GM23338 (cell line): ENCODE results near the gene ADGRL3. TPM values are rescaled to one million over a fixed set of nuclear protein-coding genes. Genes with fewer than 3 reads are reported as not detected.

ENCODE experiments used
- ATAC-seq: fragments of 200-7000 bp; cut with Tn5 transposase; 3 replicates; pipeline ENCODE4 v1.9.1; 2020
- DNase-seq: peaks from one replicate; pipeline ENCODE4 v3.0.0-alpha.2; 2015; ENCODE audit warnings: low spot score
- H2AFZ ChIP-seq: fragments of 200-600 bp; sonication (generic); 2 replicates; pipeline ENCODE4 v1.8.0; 2016; ENCODE audit warnings: antibody characterized with exemption, mild to moderate bottlenecking, moderate library complexity
- H3F3A ChIP-seq: fragments of 200-600 bp; sonication (generic); replicated peaks from 2 replicates; pipeline ENCODE4 v1.8.0; 2017; ENCODE audit warnings: antibody characterized with exemption, mixed run types, low read depth
- H3K27ac ChIP-seq: fragments of 200-600 bp; sonication (generic); 2 replicates; pipeline ENCODE4 v1.6.1; 2016; ENCODE audit warnings: low read depth
- H3K27me3 ChIP-seq: fragments of 200-600 bp; sonication (generic); 2 replicates; pipeline ENCODE4 v1.8.0; 2016; ENCODE audit warnings: mild to moderate bottlenecking, mixed run types, moderate library complexity; ENCODE audit not compliant: insufficient read depth
- H3K36me3 ChIP-seq: fragments of 200-600 bp; sonication (generic); 2 replicates; pipeline ENCODE4 v1.8.0; 2016; ENCODE audit warnings: mild to moderate bottlenecking; ENCODE audit not compliant: insufficient read depth
- H3K4me1 ChIP-seq: fragments of 200-600 bp; sonication (generic); 2 replicates; pipeline ENCODE4 v1.8.0; 2016; ENCODE audit warnings: mild to moderate bottlenecking, moderate library complexity; ENCODE audit not compliant: insufficient read depth
- H3K4me2 ChIP-seq: fragments of 200-600 bp; sonication (generic); 2 replicates; pipeline ENCODE4 v1.7.1; 2017; ENCODE audit warnings: mixed run types
- H3K4me3 ChIP-seq: fragments of 200-600 bp; sonication (generic); 2 replicates; pipeline ENCODE4 v1.6.1; 2016; ENCODE audit warnings: mixed run types
- H3K79me2 ChIP-seq: fragments of 200-600 bp; sonication (generic); replicated peaks from 2 replicates; pipeline ENCODE4 v1.8.0; 2017; ENCODE audit warnings: mild to moderate bottlenecking; ENCODE audit not compliant: insufficient read depth
- H3K9me2 ChIP-seq: fragments of 200-600 bp; sonication (generic); 2 replicates; pipeline ENCODE4 v1.8.0; 2017; ENCODE audit not compliant: insufficient read depth
- H4K20me1 ChIP-seq: fragments of 200-600 bp; sonication (generic); replicated peaks from 2 replicates; pipeline ENCODE4 v1.8.0; 2017; ENCODE audit warnings: mild to moderate bottlenecking; ENCODE audit not compliant: insufficient read depth
- H3K27ac Mint-ChIP-seq: 2 replicates; pipeline ENCODE4 v1.8.0; 2020; ENCODE audit warnings: inconsistent platforms, mild to moderate bottlenecking, moderate library complexity, mixed read lengths
- H3K27me3 Mint-ChIP-seq: 3 replicates; pipeline ENCODE4 v1.8.0; 2022; ENCODE audit warnings: low read depth, mild to moderate bottlenecking, moderate library complexity, mixed read lengths, inconsistent platforms; ENCODE audit not compliant: insufficient read depth, poor library complexity
- H3K36me3 Mint-ChIP-seq: 3 replicates; pipeline ENCODE4 v1.8.0; 2021; ENCODE audit warnings: low read depth, mild to moderate bottlenecking, inconsistent platforms, moderate library complexity, mixed read lengths
- H3K4me1 Mint-ChIP-seq: 3 replicates; pipeline ENCODE4 v1.8.0; 2020; ENCODE audit warnings: mild to moderate bottlenecking, inconsistent platforms, mixed read lengths
- H3K4me3 Mint-ChIP-seq: 3 replicates; pipeline ENCODE4 v1.8.0; 2021; ENCODE audit warnings: moderate library complexity, mild to moderate bottlenecking, inconsistent platforms, mixed read lengths
- H3K9me3 Mint-ChIP-seq: 3 replicates; pipeline ENCODE4 v1.8.0; 2020; ENCODE audit warnings: moderate library complexity, mild to moderate bottlenecking, inconsistent platforms, mixed read lengths
- CREB1 ChIP-seq: fragments of 250-450 bp; sonication (Bioruptor Pico); IDR thresholded peaks from 2 replicates; pipeline ENCODE4 v1.5.0; 2020; ENCODE audit warnings: low read depth, mild to moderate bottlenecking, moderate library complexity
- CTCF ChIP-seq, 2 experiments: fragments of 200-600 bp in 1 of 2; sonication (generic) in 1 of 2; conservative IDR thresholded peaks; 2 replicates each; pipeline versions ENCODE4 v1.5.1 to v1.6.1; 2016 to 2017; ENCODE audit warnings: antibody characterized with exemption in 2 of 2, low read depth in 2 of 2, mild to moderate bottlenecking in 2 of 2, moderate library complexity in 1 of 2
- ETS1 ChIP-seq: IDR thresholded peaks from 2 replicates; pipeline ENCODE4 v1.6.1; 2016; ENCODE audit warnings: antibody characterized with exemption
- EZH2 ChIP-seq: fragments of 200-600 bp; sonication (generic); IDR thresholded peaks from one replicate; pipeline ENCODE4 v1.8.0; 2017; ENCODE audit warnings: antibody characterized with exemption, mild to moderate bottlenecking, low read depth; ENCODE audit not compliant: unreplicated experiment
- EZH2phosphoT487 ChIP-seq: fragments of 200-600 bp; sonication (generic); IDR thresholded peaks from one replicate; pipeline ENCODE4 v1.8.1; 2018; ENCODE audit warnings: antibody characterized with exemption; ENCODE audit not compliant: unreplicated experiment
- JUNB ChIP-seq: IDR thresholded peaks from one replicate; pipeline ENCODE4 v1.6.1; 2016; ENCODE audit warnings: antibody characterized with exemption; ENCODE audit not compliant: unreplicated experiment
- NANOG ChIP-seq: IDR thresholded peaks from 2 replicates; pipeline ENCODE4 v1.6.1; 2016; ENCODE audit warnings: antibody characterized with exemption, borderline replicate concordance
- POLR2AphosphoS5 ChIP-seq: IDR thresholded peaks from 2 replicates; pipeline ENCODE4 v1.6.1; 2016; ENCODE audit warnings: antibody characterized with exemption, low read depth
- REST ChIP-seq: IDR thresholded peaks from one replicate; pipeline ENCODE4 v1.6.1; 2018; ENCODE audit warnings: antibody characterized with exemption; ENCODE audit not compliant: unreplicated experiment
- STAT1 ChIP-seq: IDR thresholded peaks from one replicate; pipeline ENCODE4 v1.6.1; 2016; ENCODE audit warnings: antibody characterized with exemption; ENCODE audit not compliant: unreplicated experiment
- ZNF114 ChIP-seq: fragments of 250-450 bp; sonication (Bioruptor Pico); IDR thresholded peaks from 2 replicates; pipeline ENCODE4 v1.5.0; 2020; ENCODE audit warnings: mild to moderate bottlenecking, moderate library complexity
- ZNF331 ChIP-seq: fragments of 250-450 bp; sonication (Bioruptor Pico); IDR thresholded peaks from 2 replicates; pipeline ENCODE4 v1.5.0; 2020; ENCODE audit warnings: low read depth, mild to moderate bottlenecking, moderate library complexity
- ZNF462 ChIP-seq: fragments of 250-450 bp; sonication (Bioruptor Pico); IDR thresholded peaks from 2 replicates; pipeline ENCODE4 v1.5.0; 2020; ENCODE audit warnings: mild to moderate bottlenecking, moderate library complexity
- polyA plus RNA-seq: library from polyadenylated mRNA; unstranded; fragments of >200 nt; fragmentation: Nextera tagmentation; extraction: Ambion mirVana; gene quantifications from 2 replicates; pipeline ENCODE4 v1.2.1, GENCODE V29; 2016
- total RNA-seq: library from RNA; depleted of rRNA; stranded (reverse); fragments of >200 nt; shearing (Covaris generic); gene quantifications from 2 replicates; pipeline ENCODE4 v1.2.3, GENCODE V29; 2014

ADGRL3 gene
- total and polyA plus RNA-seq, 2 experiments from 2014 or later = 9.7 to 16.5 TPM

- H3K27me3 Mint-ChIP-seq = no peaks in the 10 kb centered on the region
- TF ChIP-seq ZNF331 (CRISPR knock-in tag) (no peak), REST (no peak), ETS1 (no peak), EZH2phosphoT487 (no peak), CREB1 (CRISPR knock-in tag) (no peak), STAT1 (no peak), CTCF (conservative IDR thresholded peaks at IDR 0.05; ENCODE audit: low read depth in 2 of 2) (no peak), NANOG (no peak), EZH2 (no peak), ZNF114 (CRISPR knock-in tag) (no peak), ZNF462 (no peak), JUNB (no peak), POLR2AphosphoS5 (no peak)
- H4K20me1 ChIP-seq = no peaks in the 10 kb centered on the region
- H2AFZ ChIP-seq = no peak overlapping the region
- DNase-seq = no peak
- ATAC-seq = no peak
- H3K4me1 ChIP-seq = no peaks in the 10 kb centered on the region
- no peaks in the 10 kb centered on the region for H3K9me3 Mint-ChIP-seq
- H3K36me3 Mint-ChIP-seq = no peaks in the 10 kb centered on the region
- H3F3A ChIP-seq = no peaks in the 10 kb centered on the region
- no peaks in the 10 kb centered on the region for H3K9me2 ChIP-seq
- H3K4me2 ChIP-seq = no peak overlapping the region
- H3K27me3 ChIP-seq = no peaks in the 10 kb centered on the region
- H3K27ac ChIP-seq = no peak overlapping the region
- no peaks in the 10 kb centered on the region for H3K36me3 ChIP-seq
- H3K4me3 Mint-ChIP-seq = no peak overlapping the region
- H3K79me2 ChIP-seq = no peaks in the 10 kb centered on the region
- H3K4me1 Mint-ChIP-seq = peaks cover 4% of the 10 kb centered on the region
- no peak overlapping the region for H3K4me3 ChIP-seq
- no peak overlapping the region for H3K27ac Mint-ChIP-seq
These were observed 388.7 kb downstream of the ADGRL3 start for GRCh38 chr4:61588621-61589402.
